ENCODE data around the gene MRAP.
A peak's percentile ranks its signal among the peaks of the same experiment; 100 is the strongest.
"Not testable (repeated sequence)": the region's sequence is repeated elsewhere in the genome, so short reads cannot be mapped to it uniquely, and the experiment has no call there.

MRAP gene

GRCh38 chr21:32256873-32257620 lies 41.6 kb upstream of the MRAP start:
- H3K36me3 ChIP-seq: no peaks in the 10 kb centered on the region
- no peaks in the 10 kb centered on the region for H3K9me3 ChIP-seq
- peaks cover 14% of the 10 kb centered on the region for H3K4me1 ChIP-seq
- no peaks in the 10 kb centered on the region for H3K27me3 ChIP-seq
- H3K4me3 ChIP-seq (ENCODE audit: low read depth, low read length): peak overlapping the region; percentile 25; the same call in 1 of the 2 replicates
- peak; percentile 84 for DNase-seq
- TF ChIP-seq, protein P1, sequence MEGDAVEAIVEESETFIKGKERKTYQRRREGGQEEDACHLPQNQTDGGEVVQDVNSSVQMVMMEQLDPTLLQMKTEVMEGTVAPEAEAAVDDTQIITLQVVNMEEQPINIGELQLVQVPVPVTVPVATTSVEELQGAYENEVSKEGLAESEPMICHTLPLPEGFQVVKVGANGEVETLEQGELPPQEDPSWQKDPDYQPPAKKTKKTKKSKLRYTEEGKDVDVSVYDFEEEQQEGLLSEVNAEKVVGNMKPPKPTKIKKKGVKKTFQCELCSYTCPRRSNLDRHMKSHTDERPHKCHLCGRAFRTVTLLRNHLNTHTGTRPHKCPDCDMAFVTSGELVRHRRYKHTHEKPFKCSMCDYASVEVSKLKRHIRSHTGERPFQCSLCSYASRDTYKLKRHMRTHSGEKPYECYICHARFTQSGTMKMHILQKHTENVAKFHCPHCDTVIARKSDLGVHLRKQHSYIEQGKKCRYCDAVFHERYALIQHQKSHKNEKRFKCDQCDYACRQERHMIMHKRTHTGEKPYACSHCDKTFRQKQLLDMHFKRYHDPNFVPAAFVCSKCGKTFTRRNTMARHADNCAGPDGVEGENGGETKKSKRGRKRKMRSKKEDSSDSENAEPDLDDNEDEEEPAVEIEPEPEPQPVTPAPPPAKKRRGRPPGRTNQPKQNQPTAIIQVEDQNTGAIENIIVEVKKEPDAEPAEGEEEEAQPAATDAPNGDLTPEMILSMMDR (IDR thresholded peaks at IDR 0.05; ENCODE audit: low read depth, low read length): no peak

DNA sequence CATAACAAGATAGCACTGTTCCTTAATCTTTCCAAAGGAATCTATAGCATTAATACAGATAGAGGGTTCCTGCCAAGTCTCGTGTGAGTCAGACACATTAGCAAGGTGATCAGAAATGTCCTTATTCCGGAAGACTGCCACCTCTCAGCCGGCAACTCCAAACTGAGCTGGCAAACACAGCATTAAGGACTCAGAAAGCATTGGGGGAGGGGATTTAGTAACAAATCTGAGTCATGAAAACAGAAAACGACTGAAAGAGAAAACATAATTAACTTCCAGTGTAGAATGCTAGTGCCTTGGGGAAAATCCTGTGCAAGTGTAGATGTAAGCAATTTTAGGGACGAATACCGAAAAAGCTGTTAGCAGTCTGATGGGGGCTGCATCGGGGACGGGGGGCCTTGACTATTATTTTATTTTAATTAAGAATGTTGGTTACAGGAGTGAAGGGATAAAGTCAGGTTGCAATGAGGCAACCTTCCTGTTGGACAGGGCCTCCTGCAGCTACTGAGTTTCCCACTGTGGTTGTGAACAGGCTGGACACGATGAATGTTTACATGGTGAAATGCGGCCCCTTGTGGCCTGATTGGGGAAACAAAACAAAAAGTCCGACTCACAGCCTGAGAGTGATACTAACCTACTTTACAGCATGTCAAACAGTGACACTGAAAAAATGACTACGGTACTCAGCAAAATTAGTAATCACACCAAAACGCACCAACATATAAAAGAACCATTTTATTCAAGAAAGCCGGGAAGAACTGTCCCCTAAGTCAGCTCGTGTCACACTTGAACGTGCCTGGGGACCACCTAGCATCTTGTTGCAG lies 40.5 kb upstream of the MRAP start:
- Histone ChIP-seq H3K27me3 (no peaks in the 10 kb centered on the region), H3K4me3 (ENCODE audit: low read depth, low read length) (peak overlapping the region; percentile 7; the same call in 1 of the 2 replicates), H3K9me3 (no peaks in the 10 kb centered on the region), H3K36me3 (no peaks in the 10 kb centered on the region), H3K4me1 (peaks cover 14% of the 10 kb centered on the region)
- DNase-seq: peak; percentile 80
- TF ChIP-seq, protein P1 (IDR thresholded peaks at IDR 0.05; ENCODE audit: low read depth, low read length): peak; percentile 91

DNA sequence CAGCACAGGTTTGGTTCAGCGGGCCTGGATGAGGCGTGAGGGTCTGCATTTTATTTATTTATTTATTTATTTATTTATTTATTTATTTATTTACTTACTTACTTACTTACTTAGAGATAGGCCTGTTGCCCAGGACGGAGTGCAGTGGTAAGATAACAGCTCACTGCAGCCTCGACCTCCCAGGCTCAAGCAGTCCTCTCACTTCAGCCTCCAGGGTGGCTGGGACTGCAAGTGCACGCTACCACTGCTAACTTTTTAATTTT lies 39.9 kb upstream of the MRAP start:
- not testable (repeated sequence) for H3K36me3 ChIP-seq; DNase-seq; H3K27me3 ChIP-seq; H3K9me3 ChIP-seq; H3K4me3 ChIP-seq (ENCODE audit: low read depth, low read length)
- H3K4me1 ChIP-seq: peaks cover 14% of the 10 kb centered on the region

DNA sequence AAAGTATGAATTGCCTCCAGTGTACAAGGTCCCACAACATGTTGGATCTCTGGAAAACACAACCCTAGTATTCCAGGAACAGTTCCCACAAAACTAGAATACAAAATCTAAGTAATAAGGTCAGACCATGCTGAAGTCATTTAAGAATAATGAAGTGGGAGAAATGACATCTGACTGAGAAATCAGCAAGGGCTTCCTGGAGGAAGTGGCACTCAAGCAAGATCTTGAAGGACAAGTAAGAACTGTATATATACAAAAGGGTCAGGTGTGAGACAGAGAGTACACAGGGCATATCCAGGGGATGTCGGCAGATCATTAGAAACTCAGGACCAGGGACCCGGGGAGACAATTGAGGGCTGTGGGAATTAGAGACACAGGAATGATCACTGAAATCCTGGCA lies 38.5 kb upstream of the MRAP start:
- Histone ChIP-seq H3K9me3 (no peaks in the 10 kb centered on the region), H3K4me3 (ENCODE audit: low read depth, low read length) (no peak overlapping the region), H3K36me3 (no peaks in the 10 kb centered on the region), H3K4me1 (peaks cover 14% of the 10 kb centered on the region), H3K27me3 (no peaks in the 10 kb centered on the region)
- TF ChIP-seq, protein P1 (IDR thresholded peaks at IDR 0.05; ENCODE audit: low read depth, low read length): no peak
- no peak for DNase-seq

DNA sequence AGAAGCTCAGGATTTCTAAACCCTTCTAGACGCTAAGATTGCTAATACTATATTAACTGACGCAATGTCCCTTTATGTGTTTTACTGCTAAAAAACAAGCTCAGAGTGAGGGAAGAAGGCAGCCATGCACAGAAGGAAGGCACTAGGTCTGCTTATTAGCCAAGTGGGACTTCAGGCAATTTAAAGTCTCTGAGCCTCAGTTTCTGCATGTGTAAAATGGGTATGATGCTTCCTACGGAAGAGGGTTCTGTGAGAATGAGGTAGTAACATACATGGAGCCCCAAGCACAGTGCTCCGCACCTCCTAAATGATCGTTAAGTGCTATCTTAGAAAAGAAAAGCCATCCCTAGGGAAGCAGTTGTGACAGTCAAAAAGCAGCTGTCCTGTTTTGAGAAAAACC lies 36.7 kb upstream of the MRAP start:
- Histone ChIP-seq H3K4me3 (ENCODE audit: low read depth, low read length) (no peak overlapping the region), H3K9me3 (no peaks in the 10 kb centered on the region), H3K4me1 (peaks cover 10% of the 10 kb centered on the region), H3K36me3 (no peaks in the 10 kb centered on the region), H3K27me3 (no peaks in the 10 kb centered on the region)
- no peak for DNase-seq
- TF ChIP-seq, protein P1 (IDR thresholded peaks at IDR 0.05; ENCODE audit: low read depth, low read length): no peak

DNA sequence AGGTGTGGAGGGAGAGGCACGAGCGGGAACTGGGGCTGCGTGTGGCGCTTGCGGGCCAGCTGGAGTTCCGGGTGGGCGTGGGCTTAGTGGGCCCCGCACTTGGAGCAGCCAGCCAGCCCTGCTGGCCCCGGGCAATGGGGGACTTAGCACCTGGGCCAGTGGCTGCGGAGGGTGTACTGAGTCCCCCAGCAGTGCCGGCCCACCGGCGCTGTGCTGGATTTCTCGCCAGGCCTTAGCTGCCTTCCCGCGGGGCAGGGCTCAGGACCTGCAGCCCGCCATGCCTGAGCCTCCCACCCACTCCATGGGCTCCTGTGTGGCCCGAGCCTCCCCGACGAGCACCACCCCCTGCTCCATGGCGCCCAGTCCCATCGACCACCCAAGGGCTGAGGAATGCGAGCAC lies 33.3 kb upstream of the MRAP start:
- not testable (repeated sequence) for H3K4me3 ChIP-seq (ENCODE audit: low read depth, low read length); H3K9me3 ChIP-seq; H3K27me3 ChIP-seq; DNase-seq; H3K36me3 ChIP-seq; H3K4me1 ChIP-seq

GRCh38 chr21:32270748-32271147 lies 27.9 kb upstream of the MRAP start:
- Histone ChIP-seq H3K4me3 (ENCODE audit: low read depth, low read length) (no peak overlapping the region), H3K36me3 (peaks cover 25% of the 10 kb centered on the region), H3K4me1 (no peaks in the 10 kb centered on the region), H3K27me3 (no peaks in the 10 kb centered on the region), H3K9me3 (no peaks in the 10 kb centered on the region)
- no peak for DNase-seq
- TF ChIP-seq, protein P1 (IDR thresholded peaks at IDR 0.05; ENCODE audit: low read depth, low read length): no peak

Measured in BE2C (cell line).